Activated CD4-positive, alpha-beta T cell treated with anti-CD3 and anti-CD28 coated beads, Interleukin-10, Interleukin-2, amounts not matched to agents 100 ng/mL and 50 ng/mL, durations not matched to agents 16 hours and 8 hours (primary cell): Measurements from ENCODE around the gene UBL3.
A peak's percentile ranks its signal among the peaks of the same experiment; 100 is the strongest.

Source experiments
- DNase-seq: peaks from one replicate; pipeline ENCODE4 v3.0.0-alpha.2; 2020

The UBL3 gene

GRCh38 chr13:29850213-29850898, at the start of gene UBL3:
Gene UBL3 (minus strand): TSS chr13:29850617. CDS start chr13:29849538, 1,079 bp downstream.
- peak; percentile 94 for DNase-seq

DNA sequence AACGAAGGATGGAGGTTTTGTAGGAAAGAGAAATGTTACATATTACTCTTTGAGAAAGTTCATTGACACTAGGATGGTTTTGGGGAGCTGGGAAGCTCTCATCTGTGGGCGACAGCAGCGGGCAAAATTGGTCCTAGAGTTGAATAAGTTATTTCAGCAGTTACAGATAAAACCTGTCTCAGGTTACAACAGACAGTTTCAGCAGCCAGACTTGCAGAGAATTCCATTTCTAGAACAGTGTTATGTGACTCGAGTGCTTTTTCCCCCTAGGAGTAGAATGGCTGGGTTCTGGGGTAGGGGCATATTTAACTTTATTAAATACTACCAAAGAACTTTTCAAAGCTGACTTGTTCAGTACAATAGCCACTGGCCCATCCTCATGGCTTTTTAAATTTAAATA, 46.7 kb upstream of the UBL3 start:
- DNase-seq: no peak

DNA sequence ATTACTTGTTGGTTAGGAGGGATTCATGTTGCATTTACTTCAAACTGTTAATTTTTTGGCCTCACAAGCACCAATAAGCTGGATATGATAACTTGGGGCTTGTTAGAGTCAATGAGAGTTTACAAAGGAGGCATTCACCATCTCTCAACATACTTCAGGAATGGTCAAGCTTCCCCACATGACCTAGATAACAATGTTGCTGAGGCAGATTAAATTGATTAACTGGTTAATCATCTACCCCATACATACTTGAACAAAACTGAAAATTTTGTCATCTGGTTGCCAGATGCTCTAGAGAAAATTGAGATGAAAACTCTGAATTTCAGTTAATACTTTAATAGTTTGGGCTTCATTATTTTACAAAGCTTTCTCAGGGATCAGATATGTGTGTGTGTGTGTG, 43.0 kb upstream of the UBL3 start:
- DNase-seq: no peak

DNA sequence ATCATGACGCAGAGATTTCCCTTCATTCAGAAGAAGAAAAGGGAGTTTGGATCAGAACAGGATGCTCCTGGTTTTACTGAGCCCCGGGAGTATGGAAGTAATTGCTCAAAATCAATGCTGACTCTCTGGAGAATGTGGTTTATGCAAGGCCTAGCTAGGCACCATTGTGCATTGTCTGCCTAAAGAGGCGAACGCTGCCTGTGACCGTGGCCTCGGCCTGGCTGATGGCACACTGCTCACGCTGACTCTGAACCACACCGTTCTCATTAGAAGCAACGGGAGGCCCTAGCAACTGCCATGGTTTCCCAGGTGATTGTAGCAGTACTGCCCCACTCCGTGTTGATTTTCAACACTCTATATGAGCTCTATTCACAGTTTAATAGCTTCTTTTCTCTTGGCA, 41.7 kb upstream of the UBL3 start:
- DNase-seq: no peak

- no peak for DNase-seq
These were observed 38.7 kb upstream of the UBL3 start for GRCh38 chr13:29889111-29889510.

DNA sequence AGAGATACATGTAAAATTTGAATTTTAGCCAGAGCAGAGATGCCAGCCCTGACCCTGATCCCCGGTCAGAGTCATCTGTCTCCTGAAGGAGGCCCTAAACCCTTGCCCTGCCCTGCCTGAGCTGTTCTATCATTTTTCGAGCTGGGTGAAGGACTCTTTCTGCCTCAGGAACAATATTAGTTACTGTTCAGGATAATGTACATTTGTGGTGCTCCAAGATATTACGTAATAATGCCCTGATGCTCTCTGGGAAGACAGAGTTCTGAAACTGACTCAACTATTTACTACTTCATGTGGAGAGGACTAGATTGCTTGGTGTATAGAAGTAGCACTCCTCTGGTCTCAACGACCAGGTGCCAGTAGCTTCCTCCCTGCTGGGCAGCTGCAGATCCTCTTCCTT, 37.9 kb upstream of the UBL3 start:
- DNase-seq: no peak

DNA sequence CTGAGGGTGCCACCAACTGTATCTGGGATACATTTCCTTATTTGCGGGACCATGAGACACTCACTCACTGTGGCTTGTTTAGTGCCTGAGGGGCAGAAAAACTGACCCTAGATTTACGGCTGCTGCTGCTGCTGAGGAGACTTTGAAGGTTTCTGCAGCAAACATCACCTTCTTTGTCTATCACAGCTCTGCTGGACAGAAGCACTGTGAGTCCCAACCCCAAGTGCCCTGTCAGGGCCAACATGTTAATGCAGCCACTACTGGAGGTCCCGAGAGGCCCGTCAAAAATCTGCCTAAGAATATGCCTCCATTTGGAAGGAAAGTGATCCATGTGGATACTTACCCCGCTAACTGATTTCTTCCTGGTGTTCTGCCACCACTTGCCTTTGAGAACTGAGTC, 37.3 kb upstream of the UBL3 start:
- DNase-seq: no peak

DNA sequence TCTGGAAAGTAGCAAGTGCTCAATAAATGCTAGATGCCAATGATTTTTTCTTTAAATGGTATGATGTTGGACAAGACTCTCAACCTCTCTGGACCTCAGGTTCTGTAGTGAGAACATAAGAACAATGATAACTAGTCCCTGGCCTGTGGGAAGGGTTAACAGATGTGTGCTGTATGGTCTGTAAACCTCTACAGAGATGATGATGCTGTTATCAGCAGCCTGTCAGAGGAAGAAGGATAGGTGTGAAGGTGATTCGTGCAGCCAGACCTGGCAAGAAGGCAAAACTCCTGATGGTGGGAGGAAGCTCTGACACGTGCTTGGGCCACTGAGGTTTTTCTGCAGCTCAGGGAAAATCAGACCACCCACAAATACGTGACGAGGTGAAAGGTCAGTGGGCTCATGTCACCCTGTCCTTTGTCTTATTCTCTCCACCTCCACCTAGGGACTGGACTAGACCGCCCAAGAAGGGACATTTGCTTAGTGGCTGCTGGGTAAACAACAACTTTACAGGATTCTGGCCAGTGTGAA, 36.7 kb upstream of the UBL3 start:
- no peak for DNase-seq

DNA sequence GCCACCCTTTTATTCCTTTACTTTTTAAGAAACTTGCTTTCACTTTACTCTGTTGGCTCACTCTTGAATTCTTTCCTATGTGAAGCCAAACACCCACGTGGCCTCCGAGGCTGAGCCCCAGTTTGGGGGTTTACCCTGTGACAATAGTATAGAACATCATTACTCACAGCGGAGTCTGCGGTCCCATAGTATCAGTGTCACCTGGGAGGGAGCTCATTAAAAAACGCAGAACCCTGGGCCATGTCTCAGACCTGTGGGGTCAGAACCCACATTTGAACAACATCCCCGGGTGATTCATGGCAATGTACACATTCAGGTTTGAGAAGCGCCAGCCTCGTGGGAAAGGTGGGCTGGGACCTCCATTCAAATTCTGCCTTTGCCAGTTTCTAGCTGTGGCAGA, 36.0 kb upstream of the UBL3 start:
- DNase-seq: peak; percentile 27

GRCh38 chr13:29885989-29886388, 35.6 kb upstream of the UBL3 start:
- no peak for DNase-seq

DNA sequence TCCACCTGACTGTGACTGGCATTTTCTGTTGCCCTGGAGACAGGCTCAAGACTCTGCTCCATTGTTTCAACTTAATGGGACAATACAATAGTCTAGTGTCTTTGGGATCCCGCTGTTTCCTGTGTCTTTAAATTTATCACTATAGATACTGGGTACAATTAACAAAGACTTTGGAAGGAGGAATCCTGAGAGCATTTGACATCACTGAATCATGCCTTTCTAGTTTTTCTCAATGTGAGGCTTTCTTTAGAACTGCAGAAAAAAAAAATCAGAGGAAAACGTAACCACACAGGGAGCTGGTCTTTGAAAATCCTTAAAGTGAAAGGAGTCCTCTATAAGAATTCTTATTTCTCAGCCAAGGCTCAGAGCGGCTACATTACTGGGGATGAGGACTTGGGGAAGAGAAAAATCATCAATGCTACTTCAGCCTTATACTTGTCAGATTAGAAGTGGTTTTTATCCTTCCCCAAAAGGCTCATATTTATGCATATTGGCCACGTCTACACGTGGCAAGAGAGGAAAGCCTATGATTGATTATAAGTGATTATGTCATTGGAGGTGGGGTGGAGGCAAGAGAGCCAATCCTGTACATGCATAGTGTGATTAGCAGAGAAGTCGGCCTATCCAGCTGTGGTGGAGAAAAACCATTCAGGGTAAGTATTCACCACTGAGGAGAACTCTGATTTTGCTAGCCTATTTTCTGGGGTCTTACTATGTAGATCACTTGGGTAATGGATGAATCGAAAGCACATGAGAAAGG, 34.4 kb upstream of the UBL3 start:
- DNase-seq: no peak

DNA sequence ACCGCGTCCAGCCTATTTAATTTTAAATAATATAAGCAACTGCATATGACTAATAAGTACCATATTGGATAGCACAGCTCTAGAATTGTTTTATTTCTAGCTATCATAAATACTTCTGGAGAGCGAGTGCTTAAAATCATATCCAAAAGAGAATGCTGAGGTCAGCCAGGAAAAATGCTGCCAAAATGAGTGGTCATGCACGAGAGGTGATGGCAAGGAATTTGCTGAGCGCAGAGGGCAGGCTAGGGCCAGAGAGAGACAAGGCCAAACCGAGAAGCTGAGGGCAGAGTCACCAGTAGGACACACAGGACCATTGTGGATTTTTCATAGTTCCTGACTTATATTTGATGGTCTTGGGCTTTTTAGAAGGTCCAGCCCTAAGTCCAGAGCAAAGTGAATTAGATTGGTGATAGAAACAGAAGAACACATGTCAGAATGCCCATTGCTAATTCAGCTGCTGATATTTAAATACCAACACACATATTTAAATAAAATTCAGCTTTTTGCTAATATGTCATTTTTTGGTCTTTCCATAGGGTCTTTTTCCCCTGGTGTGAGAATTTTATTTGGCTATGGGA, 33.6 kb upstream of the UBL3 start:
- DNase-seq: no peak

DNA sequence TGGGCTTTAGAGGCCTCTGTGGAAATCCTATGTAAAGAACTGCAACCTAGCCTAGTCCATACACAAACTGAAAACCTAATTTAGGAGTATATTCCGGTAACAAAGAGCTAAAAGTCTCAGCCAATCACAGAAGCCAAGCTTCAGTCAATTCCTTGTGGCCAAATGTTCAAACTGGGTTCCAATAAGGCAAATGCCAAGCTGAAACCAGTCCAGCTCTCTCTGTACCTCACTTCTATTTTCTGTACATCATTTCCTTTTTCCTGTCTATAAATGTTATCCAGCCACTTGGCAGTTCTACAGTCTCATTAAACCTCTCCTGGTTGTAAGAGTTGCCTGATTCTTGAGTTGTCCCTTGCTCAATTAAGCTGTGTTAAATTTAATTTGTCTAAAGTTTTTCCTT, 31.7 kb upstream of the UBL3 start:
- DNase-seq: no peak

- DNase-seq: no peak
These were observed 27.7 kb upstream of the UBL3 start for GRCh38 chr13:29878101-29878500.

- DNase-seq: no peak
These were observed 27.1 kb upstream of the UBL3 start for GRCh38 chr13:29877456-29878078.

- no peak for DNase-seq
These were observed 25.2 kb upstream of the UBL3 start for GRCh38 chr13:29875646-29876045.

DNA sequence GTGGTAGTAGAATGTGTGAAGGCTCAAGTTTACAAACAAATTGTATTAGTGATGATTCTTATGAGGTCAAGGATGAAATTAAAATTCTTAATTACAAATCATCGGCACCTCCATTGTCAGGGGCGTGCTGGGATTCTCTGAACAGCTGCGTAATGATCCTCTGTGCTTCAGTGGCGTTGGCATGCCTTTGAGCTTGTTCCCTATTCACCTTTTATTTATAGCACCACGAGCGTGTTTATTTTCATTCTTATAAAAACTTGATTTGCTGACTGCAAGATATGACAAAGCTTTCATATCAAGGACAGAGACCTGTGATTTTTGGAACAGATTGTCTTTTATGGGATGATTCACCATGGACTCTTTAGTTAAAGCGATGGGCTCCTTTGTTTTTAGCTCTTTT, 18.2 kb upstream of the UBL3 start:
- DNase-seq: no peak

GRCh38 chr13:29865934-29866333, 15.5 kb upstream of the UBL3 start:
- DNase-seq: no peak

GRCh38 chr13:29861694-29862110, 11.3 kb upstream of the UBL3 start:
- no peak for DNase-seq

DNA sequence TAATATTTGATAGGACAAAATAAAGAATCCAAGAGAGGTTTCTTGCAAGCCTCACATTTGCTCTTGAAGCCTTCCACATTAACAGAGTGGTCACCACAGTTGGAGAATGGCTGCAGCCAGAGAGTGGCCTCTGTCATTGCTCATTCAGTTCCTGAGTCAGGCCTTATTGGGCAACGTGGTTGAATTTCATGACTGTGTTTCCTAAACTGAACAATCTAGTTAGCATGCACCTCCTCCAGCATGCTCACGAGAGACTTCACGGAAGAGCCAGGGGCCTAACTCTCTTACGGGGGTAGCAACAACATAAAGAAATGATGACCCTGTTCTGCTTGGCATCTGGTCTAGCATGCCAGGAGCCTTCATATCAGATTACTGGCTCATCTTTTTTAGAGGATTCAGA, 9.6 kb upstream of the UBL3 start:
- DNase-seq: no peak

- no peak for DNase-seq
These were observed 8.2 kb upstream of the UBL3 start for GRCh38 chr13:29858667-29859066.

GRCh38 chr13:29858231-29858630, 7.8 kb upstream of the UBL3 start:
- DNase-seq: no peak

DNA sequence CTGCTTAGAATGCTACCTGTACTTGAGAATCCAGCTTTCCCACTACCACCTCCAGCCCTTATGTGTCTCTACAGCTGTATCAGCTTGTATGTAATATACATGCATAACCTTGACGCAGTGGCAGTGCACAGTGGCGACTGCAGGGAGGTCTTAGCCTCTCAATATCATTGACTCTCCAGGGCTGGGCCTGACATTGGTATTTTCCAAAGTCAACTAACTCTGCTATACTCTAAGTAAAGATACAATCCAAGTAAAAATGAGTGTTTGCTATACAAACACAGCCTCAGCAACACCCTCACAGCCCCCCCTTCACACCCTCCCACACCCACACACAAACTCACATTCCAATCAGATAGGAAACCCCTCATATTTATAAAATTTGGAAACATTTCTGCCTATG, 6.7 kb upstream of the UBL3 start:
- no peak for DNase-seq

GRCh38 chr13:29856426-29856825, 6.0 kb upstream of the UBL3 start:
- DNase-seq: no peak
